NCI-H1694 treated with DMSO at 0.1 percent for 48 hours (cell line): ENCODE measurements around the gene COL4A6.
"Not testable (repeated sequence)": the region's sequence is repeated elsewhere in the genome, so short reads cannot be mapped to it uniquely, and the experiment has no call there.

Experiments used
- DNase-seq: peaks from one replicate; lab custom pipeline; 2025; lab: John Stamatoyannopoulos, UW

The COL4A6 gene

GRCh38 chrX:108399418-108400165 is 38.6 kb downstream of the COL4A6 start:
- no peak for DNase-seq

- no peak for DNase-seq
These were observed 40.4 kb downstream of the COL4A6 start for GRCh38 chrX:108397627-108398391.

GRCh38 chrX:108396986-108397385 is 41.2 kb downstream of the COL4A6 start:
- DNase-seq, result no peak

GRCh38 chrX:108396188-108396891 is 41.9 kb downstream of the COL4A6 start:
- no peak for DNase-seq

- DNase-seq, result not testable (repeated sequence)
These were observed 47.1 kb downstream of the COL4A6 start for GRCh38 chrX:108390976-108391717.

GRCh38 chrX:108384783-108385182 is 53.4 kb downstream of the COL4A6 start:
- no peak for DNase-seq

GRCh38 chrX:108380222-108380621 is 58.0 kb downstream of the COL4A6 start:
- DNase-seq, result no peak

GRCh38 chrX:108376821-108377220 is 61.4 kb downstream of the COL4A6 start:
- not testable (repeated sequence) for DNase-seq

- DNase-seq, result not testable (repeated sequence)
These were observed 62.6 kb downstream of the COL4A6 start for GRCh38 chrX:108375591-108375990.

- no peak for DNase-seq
These were observed 71.4 kb downstream of the COL4A6 start for GRCh38 chrX:108366644-108367406.

- DNase-seq, result no peak
These were observed 76.2 kb downstream of the COL4A6 start for GRCh38 chrX:108362026-108362425.

- no peak for DNase-seq
These were observed 76.9 kb downstream of the COL4A6 start for GRCh38 chrX:108361316-108361715.

- DNase-seq, result no peak
These were observed 78.2 kb downstream of the COL4A6 start for GRCh38 chrX:108359806-108360602.

- DNase-seq, result no peak
These were observed 84.8 kb downstream of the COL4A6 start for GRCh38 chrX:108353452-108353851.

- no peak for DNase-seq
These were observed 89.0 kb downstream of the COL4A6 start for GRCh38 chrX:108349210-108349609.

GRCh38 chrX:108348525-108348924 is 89.7 kb downstream of the COL4A6 start:
- no peak for DNase-seq

- no peak for DNase-seq
These were observed 90.4 kb downstream of the COL4A6 start for GRCh38 chrX:108347800-108348199.

GRCh38 chrX:108344216-108344615 is 94.0 kb downstream of the COL4A6 start:
- DNase-seq, result no peak

- no peak for DNase-seq
These were observed 96.3 kb downstream of the COL4A6 start for GRCh38 chrX:108341947-108342346.

GRCh38 chrX:108332281-108332680 is 105.9 kb downstream of the COL4A6 start:
- no peak for DNase-seq
